ENCODE data around the gene GDF10.

DNA sequence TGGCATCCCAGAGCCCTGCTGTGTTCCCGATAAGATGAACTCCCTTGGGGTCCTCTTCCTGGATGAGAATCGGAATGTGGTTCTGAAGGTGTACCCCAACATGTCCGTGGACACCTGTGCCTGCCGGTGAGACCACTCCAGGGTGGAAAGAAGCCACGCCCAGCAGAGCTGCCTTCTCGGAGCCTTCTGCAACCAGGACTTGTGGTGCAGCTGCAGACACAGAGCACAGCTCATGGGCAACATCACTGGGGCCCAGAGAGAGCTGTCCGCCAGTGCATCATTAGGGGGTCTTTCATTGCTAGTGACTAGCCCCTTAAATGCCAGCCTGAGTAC, 12.6 kb downstream of the GDF10 start:
- no peak for TF ChIP-seq REST (IDR thresholded peaks at IDR 0.05; ENCODE audit: insufficient replicate concordance, low read depth)
- no peak for TF ChIP-seq POLR2AphosphoS5 (IDR thresholded peaks at IDR 0.05; ENCODE audit: low read depth)
- TF ChIP-seq, protein P1, sequence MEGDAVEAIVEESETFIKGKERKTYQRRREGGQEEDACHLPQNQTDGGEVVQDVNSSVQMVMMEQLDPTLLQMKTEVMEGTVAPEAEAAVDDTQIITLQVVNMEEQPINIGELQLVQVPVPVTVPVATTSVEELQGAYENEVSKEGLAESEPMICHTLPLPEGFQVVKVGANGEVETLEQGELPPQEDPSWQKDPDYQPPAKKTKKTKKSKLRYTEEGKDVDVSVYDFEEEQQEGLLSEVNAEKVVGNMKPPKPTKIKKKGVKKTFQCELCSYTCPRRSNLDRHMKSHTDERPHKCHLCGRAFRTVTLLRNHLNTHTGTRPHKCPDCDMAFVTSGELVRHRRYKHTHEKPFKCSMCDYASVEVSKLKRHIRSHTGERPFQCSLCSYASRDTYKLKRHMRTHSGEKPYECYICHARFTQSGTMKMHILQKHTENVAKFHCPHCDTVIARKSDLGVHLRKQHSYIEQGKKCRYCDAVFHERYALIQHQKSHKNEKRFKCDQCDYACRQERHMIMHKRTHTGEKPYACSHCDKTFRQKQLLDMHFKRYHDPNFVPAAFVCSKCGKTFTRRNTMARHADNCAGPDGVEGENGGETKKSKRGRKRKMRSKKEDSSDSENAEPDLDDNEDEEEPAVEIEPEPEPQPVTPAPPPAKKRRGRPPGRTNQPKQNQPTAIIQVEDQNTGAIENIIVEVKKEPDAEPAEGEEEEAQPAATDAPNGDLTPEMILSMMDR (IDR thresholded peaks at IDR 0.05; ENCODE audit: insufficient read depth, low read length): no peak
- TF ChIP-seq GABPA (IDR thresholded peaks at IDR 0.05; ENCODE audit: low read depth): no peak

Data from HL-60 (cell line).